HepG2 (cell line): ENCODE results near the gene DPP8. TPM values are rescaled to one million over a fixed set of nuclear protein-coding genes. Genes with fewer than 3 reads are reported as not detected.
A peak's percentile ranks its signal among the peaks of the same experiment; 100 is the strongest.

Source experiments
- ARID3A ChIP-seq: IDR thresholded peaks from 2 replicates; pipeline ENCODE4 v1.6.1; 2012; ENCODE audit warnings: low read depth, low read length, improper control_type of control experiment
- BATF2 ChIP-seq: sonication (generic); formaldehyde crosslinking; IDR thresholded peaks from 2 replicates; pipeline ENCODE4 v1.8.0; 2022; ENCODE audit warnings: mild to moderate bottlenecking, missing genetic modification reagents, moderate library complexity
- BHLHE40 ChIP-seq: IDR thresholded peaks from 2 replicates; pipeline ENCODE4 v1.6.1; 2011; ENCODE audit warnings: low read length, improper control_type of control experiment
- CBFB ChIP-seq: sonication (generic); formaldehyde crosslinking; IDR thresholded peaks from 2 replicates; pipeline ENCODE4 v1.4.0; 2020; ENCODE audit warnings: missing genetic modification reagents
- ETV6 ChIP-seq: sonication (generic); formaldehyde crosslinking; conservative IDR thresholded peaks from 2 replicates; pipeline ENCODE4 v1.4.0; 2020; ENCODE audit warnings: missing genetic modification reagents
- FIP1L1 ChIP-seq: fragments of 200-400 bp; formaldehyde crosslinking; IDR thresholded peaks from 2 replicates; pipeline ENCODE4 v1.6.1; 2018; ENCODE audit warnings: low read depth, mild to moderate bottlenecking, low read length, moderate library complexity, borderline replicate concordance; ENCODE audit not compliant: insufficient read depth
- FOSL1 ChIP-seq: sonication (generic); formaldehyde crosslinking; IDR thresholded peaks from 2 replicates; pipeline ENCODE4 v1.9.0; 2021; ENCODE audit warnings: missing genetic modification reagents, borderline replicate concordance
- JUNB ChIP-seq: sonication (generic); formaldehyde crosslinking; IDR thresholded peaks from 2 replicates; pipeline ENCODE4 v1.8.0; 2022; ENCODE audit warnings: missing genetic modification reagents, mild to moderate bottlenecking, borderline replicate concordance
- KDM6A ChIP-seq: IDR thresholded peaks from 2 replicates; pipeline ENCODE4 v1.6.1; 2016; ENCODE audit warnings: low read depth
- KLF13 ChIP-seq: sonication (generic); formaldehyde crosslinking; IDR thresholded peaks from 2 replicates; pipeline ENCODE4 v1.4.0; 2020; ENCODE audit warnings: mild to moderate bottlenecking, missing genetic modification reagents
- MAZ ChIP-seq, 2 experiments: sonication (generic) in 1 of 2; formaldehyde crosslinking in 1 of 2; IDR thresholded peaks; 2 replicates each; pipeline versions ENCODE4 v1.5.0 to v1.6.1; 2012 to 2020; ENCODE audit warnings: low read depth in 2 of 2, mild to moderate bottlenecking in 2 of 2, borderline replicate concordance in 1 of 2, improper control_type of control experiment in 1 of 2, low read length in 1 of 2, missing genetic modification reagents in 1 of 2, moderate library complexity in 1 of 2
- MED1 ChIP-seq: sonication (generic); formaldehyde crosslinking; IDR thresholded peaks from 2 replicates; pipeline ENCODE4 v1.4.0; 2020; ENCODE audit warnings: missing genetic modification reagents
- PHF5A ChIP-seq: IDR thresholded peaks from one replicate; pipeline ENCODE4 v1.6.1; 2018; ENCODE audit warnings: low read depth, missing genetic modification reagents; ENCODE audit not compliant: unreplicated experiment
- RNF2 ChIP-seq: fragments of 450-650 bp; conservative IDR thresholded peaks from 2 replicates; pipeline ENCODE4 v1.6.1; 2016; ENCODE audit warnings: low read depth
- SIX1 ChIP-seq: sonication (generic); formaldehyde crosslinking; IDR thresholded peaks from 2 replicates; pipeline ENCODE4 v1.4.0; 2020; ENCODE audit warnings: missing genetic modification reagents, borderline replicate concordance
- ZNF678 ChIP-seq: sonication (generic); formaldehyde crosslinking; IDR thresholded peaks from 2 replicates; pipeline ENCODE4 v1.4.0; 2020; ENCODE audit warnings: mild to moderate bottlenecking, missing genetic modification reagents
- ZNF781 ChIP-seq: sonication (generic); formaldehyde crosslinking; IDR thresholded peaks from 2 replicates; pipeline ENCODE4 v1.5.1; 2020; ENCODE audit warnings: borderline replicate concordance, mild to moderate bottlenecking, missing genetic modification reagents; ENCODE audit errors: not compliant biosample characterization
- ZNF800 ChIP-seq: sonication (generic); formaldehyde crosslinking; IDR thresholded peaks from 2 replicates; pipeline ENCODE4 v1.4.0; 2020; ENCODE audit warnings: missing genetic modification reagents
- ZNF850 ChIP-seq: sonication (generic); formaldehyde crosslinking; conservative IDR thresholded peaks from 2 replicates; pipeline ENCODE4 v1.9.0; 2021; ENCODE audit warnings: mild to moderate bottlenecking, missing genetic modification reagents
- polyA plus RNA-seq, 8 experiments: library from polyadenylated mRNA; depleted of rRNA in 3 of 8; stranded (reverse) in 7 of 8; unstranded in 1 of 8; fragments of >200 nt; fragmentation: Illumina TruSeq in 4 of 8; extraction: Trizol in 4 of 8; gene quantifications; 2 replicates each; pipeline versions ENCODE4 v1.2.1 to v1.2.3, GENCODE V29; 2011 to 2016; ENCODE audit warnings: low read depth in 4 of 8, missing spikeins in 1 of 8, mixed read lengths in 1 of 8; ENCODE audit not compliant: insufficient read depth in 1 of 8
- total RNA-seq, 5 experiments: library from RNA; depleted of rRNA; stranded (reverse); fragments of >200 nt; fragmentation: Illumina TruSeq; extraction: Trizol; gene quantifications; 2 replicates each; pipeline ENCODE4 v1.2.3, GENCODE V29; 2016; ENCODE audit warnings: low read depth in 1 of 5
- TF ChIP-seq, protein P1 (sequence below): sonication (generic); formaldehyde crosslinking; IDR thresholded peaks from 2 replicates; pipeline ENCODE4 v1.4.0; 2020; ENCODE audit warnings: missing genetic modification reagents
- TF ChIP-seq, protein P2 (sequence below): sonication (generic); formaldehyde crosslinking; IDR thresholded peaks from 2 replicates; pipeline ENCODE4 v1.5.0; 2020; ENCODE audit warnings: missing genetic modification reagents

Gene DPP8
- total and polyA plus RNA-seq, 2 of the 13 experiments (the other 11 are each of a cell fraction or from before 2014, with no cell fraction given), result 18.0 to 26.3 TPM

DNA sequence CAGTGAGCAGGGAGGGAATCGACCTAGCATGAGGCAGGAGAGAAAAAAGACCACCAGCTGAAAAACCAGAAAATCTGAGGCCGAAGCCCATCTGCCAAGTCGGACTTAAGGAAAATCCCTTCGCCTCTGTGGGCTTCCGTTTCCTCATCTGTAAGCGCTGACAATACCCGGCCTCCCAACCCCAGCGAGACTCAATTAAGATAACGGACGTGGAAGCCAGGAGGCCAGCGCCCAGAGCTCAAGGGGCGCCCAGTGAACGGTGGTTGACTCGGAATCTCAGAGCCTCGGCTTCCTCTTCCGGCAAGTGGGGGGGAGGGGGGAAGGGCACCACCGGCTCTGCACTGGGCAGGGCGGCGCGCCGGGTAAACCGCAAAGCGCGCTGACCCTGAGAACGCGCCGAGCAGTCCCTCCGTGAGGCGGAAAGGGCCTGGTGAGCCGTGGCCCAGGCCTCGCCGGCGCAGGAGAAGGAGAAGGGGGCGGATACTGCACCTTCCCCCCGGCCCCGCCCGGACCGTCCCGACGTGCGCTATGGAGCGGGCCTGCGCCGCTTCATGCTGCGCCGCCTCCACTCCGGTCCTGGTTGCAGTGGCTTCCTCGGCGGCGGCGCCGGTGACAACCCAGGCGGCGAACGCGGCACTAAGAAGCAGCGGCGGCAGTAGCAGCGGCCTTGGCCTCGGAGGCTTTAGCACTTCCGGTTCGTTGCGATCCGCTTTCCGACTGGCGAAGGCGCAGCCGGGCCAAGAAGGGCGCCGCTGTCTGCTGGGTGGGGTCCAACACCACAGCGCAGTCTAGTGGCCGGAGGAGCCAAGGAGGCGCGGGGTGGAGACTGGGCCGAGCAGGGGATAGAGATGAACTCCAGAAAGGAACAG lies at the start of gene DPP8 (continued):
- TF ChIP-seq KLF13 (CRISPR knock-in tag) (no peak), PHF5A (CRISPR knock-in tag) (peak; percentile 72), CBFB (CRISPR knock-in tag) (peak; percentile 93), ARID3A (peak; percentile 30; the same call in 1 of the 2 replicates), FIP1L1 (no peak), KDM6A (CRISPR knock-in tag) (0 out of 2 replicates have a peak, but pooled peaks have one; percentile 13), JUNB (CRISPR knock-in tag) (no peak), MAZ (IDR thresholded peaks at IDR 0.05; ENCODE audit: borderline replicate concordance, low read depth, low read length) (peak; percentile 64; the same call in 1 of the 2 replicates), MAZ (CRISPR knock-in tag; IDR thresholded peaks at IDR 0.05; ENCODE audit: low read depth) (peak; percentile 95), ZNF800 (0 out of 2 replicates have a peak, but pooled peaks have one; percentile 24), ZNF781 (CRISPR knock-in tag) (peak; percentile 91), SIX1 (CRISPR knock-in tag) (0 out of 2 replicates have a peak, but pooled peaks have one; percentile 53), BATF2 (CRISPR knock-in tag) (no peak; the same call in 1 of the 2 replicates), ETV6 (CRISPR knock-in tag) (peak; percentile 74; the same call in 1 of the 2 replicates), MED1 (peak; percentile 81), FOSL1 (CRISPR knock-in tag) (no peak), ZNF850 (CRISPR knock-in tag) (no peak; the same call in 1 of the 2 replicates), BHLHE40 (no peak), ZNF678 (CRISPR knock-in tag) (peak; percentile 70; the same call in 1 of the 2 replicates), RNF2 (peak; percentile 66; the same call in 1 of the 2 replicates)
- TF ChIP-seq, protein P1, sequence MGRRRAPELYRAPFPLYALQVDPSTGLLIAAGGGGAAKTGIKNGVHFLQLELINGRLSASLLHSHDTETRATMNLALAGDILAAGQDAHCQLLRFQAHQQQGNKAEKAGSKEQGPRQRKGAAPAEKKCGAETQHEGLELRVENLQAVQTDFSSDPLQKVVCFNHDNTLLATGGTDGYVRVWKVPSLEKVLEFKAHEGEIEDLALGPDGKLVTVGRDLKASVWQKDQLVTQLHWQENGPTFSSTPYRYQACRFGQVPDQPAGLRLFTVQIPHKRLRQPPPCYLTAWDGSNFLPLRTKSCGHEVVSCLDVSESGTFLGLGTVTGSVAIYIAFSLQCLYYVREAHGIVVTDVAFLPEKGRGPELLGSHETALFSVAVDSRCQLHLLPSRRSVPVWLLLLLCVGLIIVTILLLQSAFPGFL (CRISPR knock-in tag), result no peak
- TF ChIP-seq, protein P2, sequence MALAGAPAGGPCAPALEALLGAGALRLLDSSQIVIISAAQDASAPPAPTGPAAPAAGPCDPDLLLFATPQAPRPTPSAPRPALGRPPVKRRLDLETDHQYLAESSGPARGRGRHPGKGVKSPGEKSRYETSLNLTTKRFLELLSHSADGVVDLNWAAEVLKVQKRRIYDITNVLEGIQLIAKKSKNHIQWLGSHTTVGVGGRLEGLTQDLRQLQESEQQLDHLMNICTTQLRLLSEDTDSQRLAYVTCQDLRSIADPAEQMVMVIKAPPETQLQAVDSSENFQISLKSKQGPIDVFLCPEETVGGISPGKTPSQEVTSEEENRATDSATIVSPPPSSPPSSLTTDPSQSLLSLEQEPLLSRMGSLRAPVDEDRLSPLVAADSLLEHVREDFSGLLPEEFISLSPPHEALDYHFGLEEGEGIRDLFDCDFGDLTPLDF (CRISPR knock-in tag), result peak; percentile 51; the same call in 1 of the 2 replicates
